ENCODE data around the gene GMPR2.
"Not testable (repeated sequence)": the region's sequence is repeated elsewhere in the genome, so short reads cannot be mapped to it uniquely, and the experiment has no call there.

GMPR2 gene

GRCh38 chr14:24190416-24190815, 42.3 kb upstream of the GMPR2 start:
- H3K27ac ChIP-seq (ENCODE audit: low read length), result no peak overlapping the region
- H3K4me3 ChIP-seq (ENCODE audit: low read depth in 1 of 2, low read length in 2 of 2), result no peak overlapping the region
- peaks cover 25 to 36% of the 10 kb centered on the region in 2 donors for H3K36me3 ChIP-seq (ENCODE audit: control insufficient read depth in 1 of 2, insufficient read depth in 2 of 2, low read length in 2 of 2)
- H3K4me1 ChIP-seq (ENCODE audit: control insufficient read depth in 1 of 2, insufficient read depth in 2 of 2, low read length in 2 of 2), result peaks cover 13 to 29% of the 10 kb centered on the region in 2 donors
- no peaks in the 10 kb centered on the region for H3K27me3 ChIP-seq (ENCODE audit: low read depth, low read length)
- H3K9me3 ChIP-seq (ENCODE audit: control insufficient read depth in 1 of 2, low read length in 2 of 2), result no peaks in the 10 kb centered on the region

GRCh38 chr14:24192933-24193332, 39.8 kb upstream of the GMPR2 start:
- H3K27ac ChIP-seq (ENCODE audit: low read length), result no peak overlapping the region
- no peaks in the 10 kb centered on the region for H3K27me3 ChIP-seq (ENCODE audit: low read depth, low read length)
- no peak overlapping the region for H3K4me3 ChIP-seq (ENCODE audit: low read depth in 1 of 2, low read length in 2 of 2)
- peaks cover 14 to 34% of the 10 kb centered on the region in 2 donors for H3K4me1 ChIP-seq (ENCODE audit: control insufficient read depth in 1 of 2, insufficient read depth in 2 of 2, low read length in 2 of 2)
- no peaks in the 10 kb centered on the region for H3K9me3 ChIP-seq (ENCODE audit: control insufficient read depth in 1 of 2, low read length in 2 of 2)
- peaks cover 12 to 21% of the 10 kb centered on the region in 2 donors for H3K36me3 ChIP-seq (ENCODE audit: control insufficient read depth in 1 of 2, insufficient read depth in 2 of 2, low read length in 2 of 2)

- Histone ChIP-seq H3K36me3 (ENCODE audit: control insufficient read depth in 1 of 2, insufficient read depth in 2 of 2, low read length in 2 of 2) (peaks cover 12 to 21% of the 10 kb centered on the region in 2 donors), H3K27ac (ENCODE audit: low read length) (peak overlapping the region; percentile 95), H3K9me3 (ENCODE audit: control insufficient read depth in 1 of 2, low read length in 2 of 2) (no peaks in the 10 kb centered on the region), H3K4me1 (ENCODE audit: control insufficient read depth in 1 of 2, insufficient read depth in 2 of 2, low read length in 2 of 2) (peaks cover 14 to 24% of the 10 kb centered on the region in 2 donors), H3K27me3 (ENCODE audit: low read depth, low read length) (no peaks in the 10 kb centered on the region), H3K4me3 (ENCODE audit: low read depth in 1 of 2, low read length in 2 of 2) (peak overlapping the region; percentile 79 to 93)
These were observed 38.4 kb upstream of the GMPR2 start for GRCh38 chr14:24194186-24194872.

DNA sequence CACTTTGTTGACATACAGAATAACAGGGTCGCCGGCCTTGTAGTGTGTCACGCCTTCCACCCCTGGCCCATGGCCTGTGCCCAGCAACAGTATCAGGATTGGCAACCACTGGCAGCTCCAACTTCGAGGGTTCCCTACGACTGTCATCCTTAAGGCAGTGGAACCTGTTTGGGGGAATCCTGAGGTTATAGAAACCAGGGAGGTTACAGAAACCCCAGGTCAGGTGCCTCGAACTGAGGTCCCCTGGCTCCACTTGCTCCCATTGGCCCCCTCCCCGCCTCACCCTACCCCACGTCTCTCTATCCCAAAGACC, 37.9 kb upstream of the GMPR2 start:
- Histone ChIP-seq H3K27me3 (ENCODE audit: low read depth, low read length) (no peaks in the 10 kb centered on the region), H3K27ac (ENCODE audit: low read length) (peak overlapping the region; percentile 95), H3K4me1 (ENCODE audit: control insufficient read depth in 1 of 2, insufficient read depth in 2 of 2, low read length in 2 of 2) (peaks cover 14 to 23% of the 10 kb centered on the region in 2 donors), H3K9me3 (ENCODE audit: control insufficient read depth in 1 of 2, low read length in 2 of 2) (no peaks in the 10 kb centered on the region), H3K36me3 (ENCODE audit: control insufficient read depth in 1 of 2, insufficient read depth in 2 of 2, low read length in 2 of 2) (peaks cover 12 to 21% of the 10 kb centered on the region in 2 donors), H3K4me3 (ENCODE audit: low read depth in 1 of 2, low read length in 2 of 2) (peak overlapping the region; percentile 79 to 93)

GRCh38 chr14:24195186-24196070, 37.3 kb upstream of the GMPR2 start, which contains the start of gene TM9SF1:
Gene TM9SF1, minus strand, starts transcription at chr14:24195441. Its CDS starts 422 bp downstream, at chr14:24195019.
- Histone ChIP-seq H3K4me1 (ENCODE audit: control insufficient read depth in 1 of 2, insufficient read depth in 2 of 2, low read length in 2 of 2) (peaks cover 14 to 23% of the 10 kb centered on the region in 2 donors), H3K27ac (ENCODE audit: low read length) (peak within 1 kb of the TSS; percentile 95), H3K9me3 (ENCODE audit: control insufficient read depth in 1 of 2, low read length in 2 of 2) (no peaks in the 10 kb centered on the region)

DNA sequence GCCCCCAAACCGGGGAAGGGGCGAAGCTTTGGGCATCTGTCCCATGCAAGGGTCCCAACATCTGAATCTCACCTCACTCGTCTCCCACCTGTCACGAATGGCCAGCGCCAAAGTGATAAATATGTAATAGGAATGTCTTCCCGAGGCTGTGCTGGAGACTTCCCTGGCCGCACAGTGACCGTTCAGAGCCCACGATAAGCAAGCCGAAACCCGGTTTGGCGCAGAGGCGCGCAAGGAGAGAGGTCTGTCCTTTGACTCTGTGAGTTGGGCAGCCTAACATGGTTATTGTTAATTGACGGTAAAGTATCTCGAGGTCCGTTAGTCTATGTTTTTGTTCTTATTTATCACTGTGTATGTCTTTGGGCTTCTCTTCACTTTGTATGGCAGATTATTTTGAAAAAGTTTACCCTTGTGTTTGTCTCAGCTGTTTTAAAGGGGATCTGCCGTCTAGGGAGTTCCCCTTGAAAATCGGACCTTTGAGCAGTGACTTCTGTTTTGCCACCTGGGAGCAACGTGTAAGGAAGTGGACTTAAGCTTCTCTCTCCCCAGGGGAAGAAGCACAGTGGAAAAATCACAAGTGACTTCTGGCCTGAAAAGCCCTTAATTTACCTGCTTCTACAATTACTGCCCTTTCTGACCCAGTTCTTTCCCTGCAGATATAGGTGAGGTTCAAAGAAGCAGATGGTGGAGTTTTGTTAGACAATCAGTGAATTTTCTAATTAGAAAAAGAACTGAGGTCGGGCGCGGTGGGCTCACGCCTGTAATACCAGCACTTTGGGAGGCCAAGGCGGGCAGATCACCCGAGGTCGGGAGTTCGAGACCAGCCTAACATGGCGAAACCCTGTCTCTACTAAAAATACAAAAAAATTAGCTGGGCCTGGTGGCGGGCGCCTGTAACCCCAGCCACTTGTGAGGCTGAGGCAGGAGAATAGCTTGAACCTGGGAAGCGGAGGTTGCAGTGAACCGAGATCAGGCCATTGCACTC, 36.4 kb upstream of the GMPR2 start:
- no peaks in the 10 kb centered on the region for H3K27me3 ChIP-seq (ENCODE audit: low read depth, low read length)
- peaks cover 14 to 23% of the 10 kb centered on the region in 2 donors for H3K4me1 ChIP-seq (ENCODE audit: control insufficient read depth in 1 of 2, insufficient read depth in 2 of 2, low read length in 2 of 2)
- peaks cover 12 to 20% of the 10 kb centered on the region in 2 donors for H3K36me3 ChIP-seq (ENCODE audit: control insufficient read depth in 1 of 2, insufficient read depth in 2 of 2, low read length in 2 of 2)

More at GRCh38 chr14:24195186-24196070, 37.3 kb upstream of the GMPR2 start, which contains the start of gene TM9SF1:
- no peaks in the 10 kb centered on the region for H3K27me3 ChIP-seq (ENCODE audit: low read depth, low read length)
- H3K36me3 ChIP-seq (ENCODE audit: control insufficient read depth in 1 of 2, insufficient read depth in 2 of 2, low read length in 2 of 2), result peaks cover 12 to 17% of the 10 kb centered on the region in 2 donors
- H3K4me3 ChIP-seq (ENCODE audit: low read depth in 1 of 2, low read length in 2 of 2), result peak within 1 kb of the TSS; percentile 79 to 93

GRCh38 chr14:24197056-24197450, 35.7 kb upstream of the GMPR2 start:
- Histone ChIP-seq H3K9me3 (ENCODE audit: control insufficient read depth in 1 of 2, low read length in 2 of 2) (no peaks in the 10 kb centered on the region), H3K36me3 (ENCODE audit: control insufficient read depth in 1 of 2, insufficient read depth in 2 of 2, low read length in 2 of 2) (peaks cover 11 to 18% of the 10 kb centered on the region in 2 donors), H3K4me3 (ENCODE audit: low read depth in 1 of 2, low read length in 2 of 2) (no peak overlapping the region), H3K27ac (ENCODE audit: low read length) (no peak overlapping the region), H3K27me3 (ENCODE audit: low read depth, low read length) (no peaks in the 10 kb centered on the region), H3K4me1 (ENCODE audit: control insufficient read depth in 1 of 2, insufficient read depth in 2 of 2, low read length in 2 of 2) (peaks cover 14 to 23% of the 10 kb centered on the region in 2 donors)

More for the DNA sequence above, 36.4 kb upstream of the GMPR2 start:
- Histone ChIP-seq H3K4me3 (ENCODE audit: low read depth in 1 of 2, low read length in 2 of 2) (peak overlapping the region; percentile 79 to 93), H3K27ac (ENCODE audit: low read length) (peak overlapping the region; percentile 95), H3K9me3 (ENCODE audit: control insufficient read depth in 1 of 2, low read length in 2 of 2) (no peaks in the 10 kb centered on the region)

DNA sequence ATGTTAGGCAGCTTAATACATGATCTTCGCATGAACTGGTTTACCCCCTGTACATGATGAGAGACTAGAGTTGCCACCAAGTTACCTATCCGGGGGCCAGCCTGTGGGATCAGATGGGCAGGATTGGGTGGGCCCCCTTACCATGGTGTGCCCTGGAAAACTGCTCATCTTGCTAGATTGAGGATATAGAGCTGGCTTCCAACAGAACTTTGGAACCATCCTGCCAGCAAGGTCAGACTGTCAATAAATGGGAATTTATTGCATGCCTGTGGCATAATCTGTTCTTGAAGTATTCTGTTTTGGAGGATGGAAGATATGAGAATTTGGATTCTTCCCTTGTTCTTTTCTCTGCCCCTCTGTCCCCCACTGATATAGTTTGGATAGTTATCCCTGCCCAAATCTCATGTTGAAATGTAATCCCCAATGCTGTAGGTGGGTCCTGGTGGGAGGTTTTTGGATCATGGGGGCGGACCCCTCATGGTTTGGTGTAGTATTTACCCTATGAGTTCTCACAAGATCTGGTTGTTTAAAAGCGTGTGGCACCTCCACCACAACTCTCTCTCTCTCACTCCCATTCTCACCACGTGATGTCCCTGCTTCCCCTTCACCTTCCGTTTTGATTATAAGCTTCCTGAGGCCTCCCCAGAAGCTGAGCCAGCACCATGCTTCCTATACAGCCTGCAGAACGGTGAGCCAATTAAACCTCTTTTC, 33.8 kb upstream of the GMPR2 start:
- Histone ChIP-seq H3K27ac (ENCODE audit: low read length) (no peak overlapping the region), H3K9me3 (ENCODE audit: control insufficient read depth in 1 of 2, low read length in 2 of 2) (no peaks in the 10 kb centered on the region), H3K4me1 (ENCODE audit: control insufficient read depth in 1 of 2, insufficient read depth in 2 of 2, low read length in 2 of 2) (peaks cover 14 to 21% of the 10 kb centered on the region in 2 donors), H3K27me3 (ENCODE audit: low read depth, low read length) (no peaks in the 10 kb centered on the region), H3K36me3 (ENCODE audit: control insufficient read depth in 1 of 2, insufficient read depth in 2 of 2, low read length in 2 of 2) (peaks cover 4 to 10% of the 10 kb centered on the region in 2 donors), H3K4me3 (ENCODE audit: low read depth in 1 of 2, low read length in 2 of 2) (no peak overlapping the region)

DNA sequence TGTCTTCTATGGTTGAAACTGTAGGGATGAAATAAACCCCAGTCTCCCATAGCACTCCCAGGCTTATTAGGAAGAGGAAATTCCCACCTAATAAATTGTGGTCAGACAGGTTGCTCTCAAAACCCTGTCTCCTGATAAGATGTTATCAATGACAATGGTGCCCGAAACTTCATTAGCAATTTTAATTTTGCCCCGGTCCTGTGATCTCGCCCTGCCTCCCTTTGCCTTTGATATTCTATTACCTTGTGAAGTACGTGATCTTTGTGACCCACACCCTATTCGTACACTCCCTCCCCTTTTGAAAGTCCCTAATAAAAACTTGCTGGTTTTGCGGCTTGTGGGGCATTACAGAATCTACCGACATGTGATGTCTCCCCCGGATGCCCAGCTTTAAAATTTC, 30.2 kb upstream of the GMPR2 start:
- not testable (repeated sequence) for H3K4me3 ChIP-seq (ENCODE audit: low read depth in 1 of 2, low read length in 2 of 2); H3K4me1 ChIP-seq (ENCODE audit: control insufficient read depth in 1 of 2, insufficient read depth in 2 of 2, low read length in 2 of 2); H3K9me3 ChIP-seq (ENCODE audit: control insufficient read depth in 1 of 2, low read length in 2 of 2); H3K27ac ChIP-seq (ENCODE audit: low read length); H3K27me3 ChIP-seq (ENCODE audit: low read depth, low read length)
- peaks cover 20 to 30% of the 10 kb centered on the region in 2 donors for H3K36me3 ChIP-seq (ENCODE audit: control insufficient read depth in 1 of 2, insufficient read depth in 2 of 2, low read length in 2 of 2)

GRCh38 chr14:24203249-24203886, 29.4 kb upstream of the GMPR2 start:
- H3K36me3 ChIP-seq (ENCODE audit: control insufficient read depth in 1 of 2, insufficient read depth in 2 of 2, low read length in 2 of 2), result peaks cover 27 to 38% of the 10 kb centered on the region in 2 donors
- not testable (repeated sequence) for H3K4me1 ChIP-seq (ENCODE audit: control insufficient read depth in 1 of 2, insufficient read depth in 2 of 2, low read length in 2 of 2); H3K9me3 ChIP-seq (ENCODE audit: control insufficient read depth in 1 of 2, low read length in 2 of 2); H3K27ac ChIP-seq (ENCODE audit: low read length); H3K27me3 ChIP-seq (ENCODE audit: low read depth, low read length); H3K4me3 ChIP-seq (ENCODE audit: low read depth in 1 of 2, low read length in 2 of 2)
